ENCODE data around the gene FGF22. TPM values are rescaled to one million over a fixed set of nuclear protein-coding genes. Genes with fewer than 3 reads are reported as not detected.

The FGF22 gene
- total RNA-seq, 1 donor from 2014 or later: not detected

DNA sequence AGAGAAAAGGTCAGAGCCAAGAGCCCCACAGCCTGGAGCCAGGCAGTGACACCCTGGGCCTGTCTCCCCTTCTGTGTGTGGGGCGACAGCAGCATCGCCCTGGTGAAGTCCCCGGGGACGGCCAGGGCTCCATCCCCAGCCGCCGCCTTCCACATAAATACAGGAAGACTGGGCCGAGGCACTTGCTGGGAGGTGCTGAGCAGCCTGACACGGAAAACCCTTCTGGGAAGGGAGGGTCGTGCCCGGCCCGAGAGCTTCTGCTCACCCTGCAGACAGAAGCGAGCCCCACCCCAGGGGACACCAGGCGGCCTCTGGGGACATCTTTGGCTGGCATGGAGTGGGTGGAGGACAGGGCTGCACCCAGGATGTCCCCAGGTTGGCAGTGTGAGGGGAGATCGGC, 5.1 kb downstream of the FGF22 start:
- Mint-ChIP-seq H3K27me3 (ENCODE audit: unreplicated experiment) (peaks cover 4% of the 10 kb centered on the region), H3K9me3 (ENCODE audit: unreplicated experiment) (no peaks in the 10 kb centered on the region), H3K4me3 (ENCODE audit: unreplicated experiment) (no peak overlapping the region), H3K27ac (ENCODE audit: unreplicated experiment) (no peak overlapping the region), H3K36me3 (ENCODE audit: low read depth, unreplicated experiment) (no peaks in the 10 kb centered on the region), H3K4me1 (ENCODE audit: unreplicated experiment) (no peaks in the 10 kb centered on the region)
- TF ChIP-seq, protein P1, sequence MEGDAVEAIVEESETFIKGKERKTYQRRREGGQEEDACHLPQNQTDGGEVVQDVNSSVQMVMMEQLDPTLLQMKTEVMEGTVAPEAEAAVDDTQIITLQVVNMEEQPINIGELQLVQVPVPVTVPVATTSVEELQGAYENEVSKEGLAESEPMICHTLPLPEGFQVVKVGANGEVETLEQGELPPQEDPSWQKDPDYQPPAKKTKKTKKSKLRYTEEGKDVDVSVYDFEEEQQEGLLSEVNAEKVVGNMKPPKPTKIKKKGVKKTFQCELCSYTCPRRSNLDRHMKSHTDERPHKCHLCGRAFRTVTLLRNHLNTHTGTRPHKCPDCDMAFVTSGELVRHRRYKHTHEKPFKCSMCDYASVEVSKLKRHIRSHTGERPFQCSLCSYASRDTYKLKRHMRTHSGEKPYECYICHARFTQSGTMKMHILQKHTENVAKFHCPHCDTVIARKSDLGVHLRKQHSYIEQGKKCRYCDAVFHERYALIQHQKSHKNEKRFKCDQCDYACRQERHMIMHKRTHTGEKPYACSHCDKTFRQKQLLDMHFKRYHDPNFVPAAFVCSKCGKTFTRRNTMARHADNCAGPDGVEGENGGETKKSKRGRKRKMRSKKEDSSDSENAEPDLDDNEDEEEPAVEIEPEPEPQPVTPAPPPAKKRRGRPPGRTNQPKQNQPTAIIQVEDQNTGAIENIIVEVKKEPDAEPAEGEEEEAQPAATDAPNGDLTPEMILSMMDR (IDR thresholded peaks at IDR 0.05; ENCODE audit: unreplicated experiment): no peak
- DNase-seq (ENCODE audit: low spot score): no peak

DNA sequence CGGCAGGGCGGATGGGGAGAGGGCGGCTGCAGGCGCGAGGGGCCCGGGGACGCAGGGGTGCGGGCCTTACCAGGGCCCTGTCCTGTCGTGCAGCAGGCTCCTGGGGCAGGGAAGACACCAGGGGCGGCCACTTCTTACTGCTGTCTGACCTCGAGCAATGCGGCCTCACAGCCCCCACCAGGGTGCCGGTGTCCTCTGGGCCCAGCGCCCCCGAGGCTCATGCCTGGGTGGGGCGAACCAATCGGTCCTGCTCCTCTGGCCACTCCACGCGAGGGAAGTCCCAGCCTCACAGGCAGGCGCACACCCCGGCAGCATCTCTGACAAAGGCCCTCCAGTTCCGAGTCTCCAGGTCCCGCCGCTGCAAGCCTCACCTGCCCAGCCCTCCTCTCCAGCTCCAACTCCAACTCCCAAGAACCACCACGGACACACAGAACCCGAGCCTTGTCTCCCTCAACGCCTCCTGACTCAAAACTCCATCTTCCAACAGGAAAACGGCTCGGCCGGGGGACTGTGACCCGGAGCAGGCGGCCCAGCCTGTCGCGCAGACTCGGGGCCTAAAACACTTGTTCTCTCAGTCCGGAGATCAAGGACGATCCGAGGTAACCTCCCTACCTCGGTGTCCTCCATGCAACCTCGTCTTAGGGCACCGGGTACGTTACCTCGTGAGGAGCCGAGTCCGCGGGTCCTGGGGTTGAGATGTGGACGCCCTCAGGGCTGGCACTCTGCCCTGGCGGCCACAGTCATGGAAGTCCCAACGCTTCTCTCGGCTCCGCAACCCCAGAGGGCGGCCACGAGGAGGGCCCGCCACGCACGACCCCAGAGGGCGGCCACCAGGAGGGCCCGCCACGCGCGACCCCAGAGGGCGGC, 6.5 kb downstream of the FGF22 start:
- Mint-ChIP-seq H3K27me3 (ENCODE audit: unreplicated experiment) (peaks cover 2% of the 10 kb centered on the region), H3K4me3 (ENCODE audit: unreplicated experiment) (no peak overlapping the region), H3K27ac (ENCODE audit: unreplicated experiment) (no peak overlapping the region), H3K4me1 (ENCODE audit: unreplicated experiment) (no peaks in the 10 kb centered on the region), H3K9me3 (ENCODE audit: unreplicated experiment) (no peaks in the 10 kb centered on the region), H3K36me3 (ENCODE audit: low read depth, unreplicated experiment) (no peaks in the 10 kb centered on the region)
- TF ChIP-seq, protein P1 (IDR thresholded peaks at IDR 0.05; ENCODE audit: unreplicated experiment): no peak
- no peak for DNase-seq (ENCODE audit: low spot score)

DNA sequence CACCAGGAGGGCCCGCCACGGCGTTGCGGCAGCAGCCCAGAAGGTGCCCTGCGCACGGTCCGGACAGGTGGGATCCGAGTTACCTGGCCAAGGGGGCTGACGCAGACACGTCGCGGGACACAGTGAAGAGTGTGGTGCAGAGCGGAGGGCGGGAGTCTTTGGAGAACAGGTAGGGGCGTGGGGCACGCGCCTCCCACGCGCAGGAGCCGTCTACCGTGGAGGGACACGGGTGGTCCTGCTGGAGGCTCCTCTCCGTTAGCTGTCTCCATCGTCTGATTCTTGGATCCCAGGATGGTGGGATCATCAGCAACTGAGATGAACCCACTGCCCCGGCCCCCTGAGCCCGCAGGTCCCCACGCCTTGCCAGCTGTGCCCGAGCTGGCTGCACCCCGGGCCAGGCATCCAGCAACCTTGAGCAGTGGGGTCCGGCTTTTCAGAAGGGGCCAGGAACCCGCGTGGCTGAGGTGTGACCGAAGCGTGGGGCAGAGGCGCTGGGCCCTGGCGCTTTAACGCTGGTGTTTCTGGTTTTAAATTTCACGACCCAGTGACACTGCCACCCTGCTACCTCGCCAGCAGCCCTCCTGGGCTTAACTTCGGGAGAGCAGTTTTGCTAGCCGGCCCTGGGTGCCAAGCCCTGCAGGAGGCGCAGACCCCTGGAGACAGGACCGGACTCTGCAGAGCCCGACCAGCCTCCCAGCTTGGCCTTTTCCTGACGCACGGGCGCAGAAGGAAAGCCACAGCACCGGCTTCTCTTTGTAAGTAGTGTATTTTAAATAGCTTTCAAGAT, 7.3 kb downstream of the FGF22 start:
- TF ChIP-seq, protein P1 (IDR thresholded peaks at IDR 0.05; ENCODE audit: unreplicated experiment): no peak
- Mint-ChIP-seq H3K27ac (ENCODE audit: unreplicated experiment) (no peak overlapping the region), H3K9me3 (ENCODE audit: unreplicated experiment) (no peaks in the 10 kb centered on the region)

DNA sequence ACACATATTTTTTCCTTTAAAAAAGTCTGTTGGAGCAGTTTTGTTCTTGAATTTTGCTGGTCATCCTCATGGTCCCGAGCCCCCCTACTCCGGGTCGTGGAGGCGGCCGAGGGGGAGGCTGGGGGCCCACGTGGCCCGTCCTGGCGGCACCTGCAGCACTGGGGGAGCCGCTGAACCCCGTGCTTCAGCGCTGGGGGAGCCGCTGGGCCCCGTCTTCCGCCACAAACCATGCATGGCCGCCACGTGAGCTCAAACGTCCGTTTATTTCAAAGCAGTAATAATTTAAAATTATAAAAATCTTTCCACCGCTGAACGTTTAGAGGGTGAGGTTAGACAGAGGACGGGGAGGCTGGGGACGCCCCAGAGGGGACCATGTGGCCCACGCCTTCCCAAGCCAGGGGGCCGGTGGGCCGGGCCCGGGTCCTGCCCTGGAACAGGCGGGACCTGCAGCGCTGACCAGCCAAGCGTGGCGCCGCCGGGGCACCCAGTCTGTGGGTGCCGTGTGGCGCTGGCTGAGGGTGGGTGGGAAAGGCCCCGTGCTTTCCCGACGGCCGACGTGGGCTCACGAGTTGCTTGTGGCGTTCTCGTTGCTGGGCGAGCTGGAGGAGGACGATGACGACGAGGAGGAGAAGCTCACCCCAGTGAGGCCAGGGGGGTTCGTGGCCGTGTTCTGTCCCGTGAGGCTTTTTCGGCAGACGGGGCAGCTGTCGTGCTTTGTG, 8.0 kb downstream of the FGF22 start:
- Mint-ChIP-seq H3K4me1 (ENCODE audit: unreplicated experiment) (no peaks in the 10 kb centered on the region), H3K27ac (ENCODE audit: unreplicated experiment) (no peak overlapping the region), H3K36me3 (ENCODE audit: low read depth, unreplicated experiment) (no peaks in the 10 kb centered on the region), H3K27me3 (ENCODE audit: unreplicated experiment) (peaks cover 2% of the 10 kb centered on the region), H3K9me3 (ENCODE audit: unreplicated experiment) (no peaks in the 10 kb centered on the region), H3K4me3 (ENCODE audit: unreplicated experiment) (no peak overlapping the region)
- no peak for DNase-seq (ENCODE audit: low spot score)
- TF ChIP-seq, protein P1 (IDR thresholded peaks at IDR 0.05; ENCODE audit: unreplicated experiment): no peak

More for the DNA sequence above, 7.3 kb downstream of the FGF22 start:
- no peaks in the 10 kb centered on the region for H3K36me3 Mint-ChIP-seq (ENCODE audit: low read depth, unreplicated experiment)
- H3K4me1 Mint-ChIP-seq (ENCODE audit: unreplicated experiment): no peaks in the 10 kb centered on the region
- DNase-seq (ENCODE audit: low spot score): no peak
- H3K27me3 Mint-ChIP-seq (ENCODE audit: unreplicated experiment): peaks cover 2% of the 10 kb centered on the region
- no peak overlapping the region for H3K4me3 Mint-ChIP-seq (ENCODE audit: unreplicated experiment)
